Endothelial cell (in vitro differentiated cells): ENCODE data around the gene RING1. TPM values are rescaled to one million over a fixed set of nuclear protein-coding genes. Genes with fewer than 3 reads are reported as not detected.

Experiments used
- DNase-seq: peaks from one replicate; pipeline ENCODE4 v3.0.0; 2021; ENCODE audit warnings: low spot score
- H3K27ac Mint-ChIP-seq: one replicate; pipeline ENCODE4 v1.8.0; 2021; ENCODE audit warnings: mixed read lengths, inconsistent platforms; ENCODE audit not compliant: unreplicated experiment
- H3K27me3 Mint-ChIP-seq: one replicate; pipeline ENCODE4 v1.8.0; 2021; ENCODE audit warnings: mild to moderate bottlenecking, moderate library complexity, mixed read lengths, inconsistent platforms; ENCODE audit not compliant: unreplicated experiment
- H3K36me3 Mint-ChIP-seq: one replicate; pipeline ENCODE4 v1.8.0; 2021; ENCODE audit warnings: mild to moderate bottlenecking, low read depth, mixed read lengths, inconsistent platforms; ENCODE audit not compliant: unreplicated experiment
- H3K4me1 Mint-ChIP-seq: one replicate; pipeline ENCODE4 v1.8.0; 2021; ENCODE audit warnings: mild to moderate bottlenecking, mixed read lengths, inconsistent platforms; ENCODE audit not compliant: unreplicated experiment
- H3K4me3 Mint-ChIP-seq: one replicate; pipeline ENCODE4 v1.8.0; 2021; ENCODE audit warnings: mild to moderate bottlenecking, mixed read lengths, inconsistent platforms; ENCODE audit not compliant: unreplicated experiment
- H3K9me3 Mint-ChIP-seq: one replicate; pipeline ENCODE4 v1.8.0; 2021; ENCODE audit warnings: mixed read lengths, inconsistent platforms; ENCODE audit not compliant: unreplicated experiment
- total RNA-seq: library from RNA; stranded (reverse); fragmentation: NEBNext Ultra II Directional; extraction: Animal tissue kit (Norgen Biotek cat#: 25700); gene quantifications from one replicate; pipeline ENCODE4 v1.2.1, GENCODE V29; 2021; ENCODE audit not compliant: unreplicated experiment
- TF ChIP-seq, protein P1 (sequence below): fragments of 200-600 bp; sonication (generic); IDR thresholded peaks from one replicate; pipeline ENCODE4 v1.5.0; 2021; ENCODE audit warnings: antibody characterized with exemption; ENCODE audit not compliant: unreplicated experiment

Gene RING1
- total RNA-seq, 1 donor from 2014 or later, result 19.6 TPM

DNA sequence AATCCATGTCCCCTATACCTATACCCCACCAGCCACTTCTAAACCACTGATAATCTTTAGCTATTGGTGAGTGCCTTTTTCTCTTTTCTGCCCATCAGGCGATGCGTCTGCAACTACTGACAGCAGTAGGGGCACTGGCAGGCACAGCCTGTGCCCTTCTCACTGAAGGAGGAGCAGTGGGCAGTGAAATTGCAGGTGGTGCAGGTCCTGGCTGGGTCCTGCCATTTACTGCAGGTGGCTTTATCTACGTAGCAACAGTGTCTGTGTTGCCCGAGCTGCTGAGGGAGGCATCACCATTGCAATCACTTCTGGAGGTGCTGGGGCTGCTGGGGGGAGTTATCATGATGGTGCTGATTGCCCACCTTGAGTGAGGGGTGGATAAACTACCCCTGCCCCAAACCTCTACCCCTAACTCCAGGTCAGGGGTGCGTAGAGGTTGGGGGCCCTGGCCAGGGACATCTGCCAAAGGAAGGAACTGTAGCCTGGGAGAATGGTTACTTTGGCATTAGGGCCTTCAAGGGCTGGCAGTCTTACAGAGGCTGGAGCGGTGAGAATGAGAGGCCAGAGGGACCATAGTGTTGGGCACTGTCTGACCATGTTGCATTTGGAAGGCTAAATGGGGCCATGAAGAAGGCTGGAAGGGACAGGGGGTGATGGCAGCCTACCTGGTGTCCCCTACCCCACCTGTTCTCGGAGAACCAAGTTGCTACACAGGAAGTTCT lies 4.7 kb upstream of the RING1 start:
- peak overlapping the region; percentile 100 for H3K4me3 Mint-ChIP-seq
- peaks cover 17% of the 10 kb centered on the region for H3K27me3 Mint-ChIP-seq
- TF ChIP-seq, protein P1, sequence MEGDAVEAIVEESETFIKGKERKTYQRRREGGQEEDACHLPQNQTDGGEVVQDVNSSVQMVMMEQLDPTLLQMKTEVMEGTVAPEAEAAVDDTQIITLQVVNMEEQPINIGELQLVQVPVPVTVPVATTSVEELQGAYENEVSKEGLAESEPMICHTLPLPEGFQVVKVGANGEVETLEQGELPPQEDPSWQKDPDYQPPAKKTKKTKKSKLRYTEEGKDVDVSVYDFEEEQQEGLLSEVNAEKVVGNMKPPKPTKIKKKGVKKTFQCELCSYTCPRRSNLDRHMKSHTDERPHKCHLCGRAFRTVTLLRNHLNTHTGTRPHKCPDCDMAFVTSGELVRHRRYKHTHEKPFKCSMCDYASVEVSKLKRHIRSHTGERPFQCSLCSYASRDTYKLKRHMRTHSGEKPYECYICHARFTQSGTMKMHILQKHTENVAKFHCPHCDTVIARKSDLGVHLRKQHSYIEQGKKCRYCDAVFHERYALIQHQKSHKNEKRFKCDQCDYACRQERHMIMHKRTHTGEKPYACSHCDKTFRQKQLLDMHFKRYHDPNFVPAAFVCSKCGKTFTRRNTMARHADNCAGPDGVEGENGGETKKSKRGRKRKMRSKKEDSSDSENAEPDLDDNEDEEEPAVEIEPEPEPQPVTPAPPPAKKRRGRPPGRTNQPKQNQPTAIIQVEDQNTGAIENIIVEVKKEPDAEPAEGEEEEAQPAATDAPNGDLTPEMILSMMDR, result no peak
- H3K4me1 Mint-ChIP-seq, result peaks cover 58% of the 10 kb centered on the region
- peak overlapping the region; percentile 61 for H3K27ac Mint-ChIP-seq
- no peaks in the 10 kb centered on the region for H3K9me3 Mint-ChIP-seq
- DNase-seq, result no peak
- peaks cover 32% of the 10 kb centered on the region for H3K36me3 Mint-ChIP-seq

DNA sequence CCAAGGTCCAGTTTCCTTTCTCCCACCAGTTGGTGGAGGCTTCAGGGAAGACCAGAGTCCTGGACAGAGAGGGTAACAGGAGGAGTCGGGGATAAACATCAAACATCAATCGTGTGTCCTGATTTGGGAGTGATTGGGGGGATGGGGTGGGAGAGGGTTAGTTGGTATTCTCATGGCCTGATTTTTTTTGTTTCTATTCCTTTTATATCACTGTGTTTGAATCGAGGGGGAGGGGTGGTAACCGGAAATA lies 4.2 kb upstream of the RING1 start:
- Mint-ChIP-seq H3K27ac (peak overlapping the region; percentile 61), H3K9me3 (no peaks in the 10 kb centered on the region), H3K4me3 (peak overlapping the region; percentile 80), H3K4me1 (peaks cover 59% of the 10 kb centered on the region), H3K36me3 (peaks cover 36% of the 10 kb centered on the region), H3K27me3 (peaks cover 18% of the 10 kb centered on the region)
- no peak for DNase-seq
- TF ChIP-seq, protein P1, result no peak

DNA sequence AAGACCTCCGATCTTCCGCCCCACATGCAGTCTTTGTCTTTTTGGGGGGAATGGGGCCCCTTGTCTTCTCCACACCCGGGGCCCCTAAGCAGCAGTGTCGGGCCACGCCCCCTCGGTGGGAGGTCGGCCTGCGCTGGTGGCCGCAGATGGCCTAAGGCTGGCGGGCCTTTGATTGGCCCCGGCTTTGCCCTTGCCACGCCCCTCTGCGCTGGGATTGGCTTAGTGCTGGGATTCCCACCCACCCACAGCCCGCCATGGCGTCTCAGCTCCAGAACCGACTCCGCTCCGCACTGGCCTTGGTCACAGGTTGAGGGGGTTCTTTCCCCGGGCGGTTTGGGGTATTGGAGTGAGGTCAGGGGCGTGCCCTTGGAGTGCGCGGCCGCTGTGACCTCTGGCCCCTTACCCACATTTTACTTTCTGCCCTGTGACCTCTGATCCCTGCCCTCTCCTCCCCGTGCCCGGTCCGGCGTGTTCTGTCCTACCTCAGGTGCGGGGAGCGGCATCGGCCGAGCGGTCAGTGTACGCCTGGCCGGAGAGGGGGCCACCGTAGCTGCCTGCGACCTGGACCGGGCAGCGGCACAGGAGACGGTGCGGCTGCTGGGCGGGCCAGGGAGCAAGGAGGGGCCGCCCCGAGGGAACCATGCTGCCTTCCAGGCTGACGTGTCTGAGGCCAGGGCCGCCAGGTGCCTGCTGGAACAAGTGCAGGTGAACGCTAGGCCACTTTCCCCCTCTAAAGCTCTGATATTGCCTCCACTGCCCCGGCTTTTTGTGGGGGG lies 3.7 kb upstream of the RING1 start, which contains the start of gene HSD17B8:
Gene HSD17B8 (plus strand): TSS at position 241 of the 776 bp plus-strand sequence. CDS start 14 bp downstream, at position 255.
- DNase-seq, result peak; percentile 93
- Mint-ChIP-seq H3K4me1 (peaks cover 56% of the 10 kb centered on the region), H3K27ac (peak within 1 kb of the TSS; percentile 70)

DNA sequence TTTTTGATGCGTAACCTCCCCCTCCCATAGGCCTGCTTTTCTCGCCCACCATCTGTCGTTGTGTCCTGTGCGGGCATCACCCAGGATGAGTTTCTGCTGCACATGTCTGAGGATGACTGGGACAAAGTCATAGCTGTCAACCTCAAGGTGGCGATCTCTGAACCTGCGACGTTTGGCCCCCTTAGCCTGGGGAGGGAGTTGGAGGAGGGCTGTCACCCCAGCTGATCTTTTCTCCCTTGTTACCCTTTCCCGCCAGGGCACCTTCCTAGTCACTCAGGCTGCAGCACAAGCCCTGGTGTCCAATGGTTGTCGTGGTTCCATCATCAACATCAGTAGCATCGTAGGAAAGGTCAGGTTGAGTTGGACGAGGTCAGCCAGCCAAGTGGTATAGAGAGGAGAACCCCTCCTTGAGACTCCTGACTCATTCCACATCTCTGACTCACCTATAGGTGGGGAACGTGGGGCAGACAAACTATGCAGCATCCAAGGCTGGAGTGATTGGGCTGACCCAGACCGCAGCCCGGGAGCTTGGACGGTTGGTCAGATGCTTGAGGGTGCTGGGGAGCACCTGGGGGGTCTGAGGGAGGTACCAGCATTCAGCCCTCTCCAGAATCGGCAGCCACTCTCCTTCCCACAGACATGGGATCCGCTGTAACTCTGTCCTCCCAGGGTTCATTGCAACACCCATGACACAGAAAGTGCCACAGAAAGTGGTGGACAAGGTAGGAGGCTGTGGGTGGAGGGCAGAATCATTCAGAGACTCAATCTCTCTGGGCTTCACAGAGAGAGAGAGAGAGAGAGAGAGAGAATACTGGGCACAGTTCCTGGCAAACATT lies 2.9 kb upstream of the RING1 start:
- TF ChIP-seq, protein P1, result no peak
- H3K36me3 Mint-ChIP-seq, result peaks cover 46% of the 10 kb centered on the region
- peaks cover 24% of the 10 kb centered on the region for H3K27me3 Mint-ChIP-seq
- H3K27ac Mint-ChIP-seq, result peak overlapping the region; percentile 74
- H3K4me1 Mint-ChIP-seq, result peaks cover 54% of the 10 kb centered on the region
- H3K4me3 Mint-ChIP-seq, result peak overlapping the region; percentile 96
- DNase-seq, result no peak
- H3K9me3 Mint-ChIP-seq, result no peaks in the 10 kb centered on the region

More for the DNA sequence above, 3.7 kb upstream of the RING1 start, which contains the start of gene HSD17B8:
- H3K36me3 Mint-ChIP-seq, result peaks cover 41% of the 10 kb centered on the region
- H3K27me3 Mint-ChIP-seq, result peaks cover 18% of the 10 kb centered on the region
- TF ChIP-seq, protein P1, result no peak
- H3K4me3 Mint-ChIP-seq, result peak within 1 kb of the TSS; percentile 100
- H3K9me3 Mint-ChIP-seq, result no peaks in the 10 kb centered on the region
